Skin epidermis (tissue), 12 donors: ENCODE measurements around the gene ESRRA.

Experiments
- H3K27ac ChIP-seq, 21 experiments: fragments of 200-600 bp; sonication (generic) in 11 of 21; one replicate each; pipeline ENCODE4 v1.5.0; 2020; ENCODE audit warnings: mild to moderate bottlenecking in 3 of 21, inconsistent platforms in 2 of 21, moderate library complexity in 2 of 21
- H3K4me3 ChIP-seq, 7 experiments: fragments of 200-600 bp; sonication (generic) in 2 of 7; one replicate each; pipeline ENCODE4 v1.5.0; 2020; ENCODE audit warnings: inconsistent platforms in 2 of 7, mild to moderate bottlenecking in 2 of 7, moderate library complexity in 1 of 7

The ESRRA gene

DNA sequence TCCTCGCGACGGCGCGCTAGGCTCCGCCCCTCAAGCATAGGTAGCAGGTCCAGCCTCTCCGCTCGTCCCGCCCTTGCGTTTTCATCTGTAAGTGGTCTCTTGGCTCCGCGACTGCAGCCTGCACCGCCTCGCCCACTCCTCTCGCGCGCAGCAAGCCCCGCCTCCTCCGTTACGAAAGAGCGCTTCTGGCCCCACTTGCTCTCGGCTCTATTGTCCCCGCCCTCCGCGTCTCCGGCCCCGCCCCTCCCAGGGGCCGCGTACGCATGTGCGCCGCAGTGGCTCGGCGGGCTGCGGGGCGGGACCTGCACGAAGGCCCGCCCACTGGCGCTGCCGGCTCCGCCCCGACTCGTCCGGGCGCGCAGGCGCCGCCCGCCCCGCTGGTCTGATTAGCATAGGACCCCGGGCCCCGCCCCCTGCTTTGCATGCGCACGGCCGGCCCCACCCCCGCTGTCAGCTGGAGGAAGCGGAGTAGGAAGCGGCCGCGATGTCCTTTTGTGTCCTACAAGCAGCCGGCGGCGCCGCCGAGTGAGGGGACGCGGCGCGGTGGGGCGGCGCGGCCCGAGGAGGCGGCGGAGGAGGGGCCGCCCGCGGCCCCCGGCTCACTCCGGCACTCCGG lies at the start of gene ESRRA:
Gene ESRRA, plus strand, starts transcription at position 450 of the 616 bp plus-strand sequence. CDS start 1,656 bp downstream, outside the sequence.
- Histone ChIP-seq H3K27ac (peak within 1 kb of the TSS; percentile 56 to 98 (median 91)), H3K4me3 (peak within 1 kb of the TSS; percentile 63 to 80 (median 75))

DNA sequence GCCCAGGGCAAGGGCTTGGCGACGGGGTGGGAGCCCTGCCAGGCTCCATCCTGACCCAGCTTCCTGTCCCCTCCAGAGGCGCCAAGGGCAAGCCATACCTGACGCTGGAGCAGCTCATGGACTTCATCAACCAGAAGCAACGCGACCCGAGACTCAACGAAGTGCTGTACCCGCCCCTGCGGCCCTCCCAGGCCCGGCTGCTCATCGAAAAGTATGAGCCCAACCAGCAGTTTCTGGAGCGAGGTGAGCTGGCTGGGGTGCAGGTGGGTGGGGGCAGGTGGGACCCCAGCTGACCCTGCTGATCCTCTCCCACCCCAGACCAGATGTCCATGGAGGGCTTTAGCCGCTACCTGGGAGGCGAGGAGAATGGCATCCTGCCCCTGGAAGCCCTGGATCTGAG lies 49.0 kb upstream of the ESRRA start:
- H3K27ac ChIP-seq: no peak overlapping the region
- no peak overlapping the region for H3K4me3 ChIP-seq

DNA sequence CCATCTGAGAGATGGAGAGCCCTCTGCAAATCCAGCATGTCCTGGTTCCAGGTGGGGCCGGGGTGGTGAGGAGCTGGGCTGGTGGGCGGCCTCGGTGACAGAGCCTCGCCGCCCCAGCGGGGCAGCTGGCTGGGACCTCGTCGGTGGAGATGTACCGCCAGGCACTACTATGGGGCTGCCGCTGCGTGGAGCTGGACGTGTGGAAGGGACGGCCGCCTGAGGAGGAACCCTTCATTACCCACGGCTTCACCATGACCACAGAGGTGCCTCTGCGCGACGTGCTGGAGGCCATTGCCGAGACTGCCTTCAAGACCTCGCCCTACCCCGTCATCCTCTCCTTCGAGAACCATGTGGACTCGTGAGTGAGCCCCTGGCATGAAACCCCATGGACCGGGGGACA lies 47.0 kb upstream of the ESRRA start:
- H3K27ac ChIP-seq: no peak overlapping the region
- H3K4me3 ChIP-seq: no peak overlapping the region

DNA sequence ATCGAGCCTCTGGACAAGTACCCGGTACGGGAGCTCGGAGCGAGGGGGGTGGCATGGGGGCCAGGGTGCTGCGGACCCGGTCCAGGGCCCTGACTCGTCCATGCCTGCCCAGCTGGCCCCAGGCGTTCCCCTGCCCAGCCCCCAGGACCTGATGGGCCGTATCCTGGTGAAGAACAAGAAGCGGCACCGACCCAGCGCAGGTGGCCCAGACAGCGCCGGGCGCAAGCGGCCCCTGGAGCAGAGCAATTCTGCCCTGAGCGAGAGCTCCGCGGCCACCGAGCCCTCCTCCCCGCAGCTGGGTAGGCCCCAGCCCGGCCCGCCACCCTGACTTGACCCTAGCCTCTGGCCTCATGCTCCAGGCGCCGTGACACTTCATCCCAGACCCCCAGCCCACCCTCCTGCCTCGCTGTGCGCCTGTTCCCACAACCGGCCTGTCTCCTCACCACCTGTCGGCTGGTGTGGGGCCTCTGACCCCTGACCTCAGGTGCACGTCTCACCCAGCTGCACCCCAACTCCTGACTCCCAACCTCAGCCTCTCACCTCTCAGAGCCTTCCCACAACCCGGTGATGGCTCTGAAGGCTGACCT lies 46.3 kb upstream of the ESRRA start:
- H3K27ac ChIP-seq: no peak overlapping the region
- H3K4me3 ChIP-seq: no peak overlapping the region

DNA sequence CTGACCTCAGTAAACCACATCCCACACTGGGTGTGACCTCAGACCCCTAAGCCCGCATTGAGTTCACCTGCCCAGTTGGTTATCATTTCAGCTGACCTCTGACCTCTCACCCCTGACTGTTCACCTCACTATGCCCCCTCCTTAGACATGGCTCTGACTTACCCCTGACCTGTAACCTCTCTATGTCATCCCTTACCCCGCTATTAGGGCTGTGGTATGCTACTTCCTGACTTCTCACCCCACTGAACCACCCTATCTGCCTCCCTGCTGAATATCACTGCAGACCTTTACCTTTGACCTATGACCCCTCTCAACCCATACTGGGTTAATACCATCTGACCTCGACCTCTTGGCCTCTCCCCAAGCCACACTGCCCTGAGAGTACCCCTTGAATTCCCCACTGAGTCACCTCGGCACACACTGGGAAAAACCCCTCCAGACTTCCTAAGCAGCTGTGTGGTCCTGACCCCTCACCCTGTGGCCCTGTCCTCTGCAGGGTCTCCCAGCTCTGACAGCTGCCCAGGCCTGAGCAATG lies 45.7 kb upstream of the ESRRA start:
- Histone ChIP-seq H3K4me3 (no peak overlapping the region), H3K27ac (no peak overlapping the region)

DNA sequence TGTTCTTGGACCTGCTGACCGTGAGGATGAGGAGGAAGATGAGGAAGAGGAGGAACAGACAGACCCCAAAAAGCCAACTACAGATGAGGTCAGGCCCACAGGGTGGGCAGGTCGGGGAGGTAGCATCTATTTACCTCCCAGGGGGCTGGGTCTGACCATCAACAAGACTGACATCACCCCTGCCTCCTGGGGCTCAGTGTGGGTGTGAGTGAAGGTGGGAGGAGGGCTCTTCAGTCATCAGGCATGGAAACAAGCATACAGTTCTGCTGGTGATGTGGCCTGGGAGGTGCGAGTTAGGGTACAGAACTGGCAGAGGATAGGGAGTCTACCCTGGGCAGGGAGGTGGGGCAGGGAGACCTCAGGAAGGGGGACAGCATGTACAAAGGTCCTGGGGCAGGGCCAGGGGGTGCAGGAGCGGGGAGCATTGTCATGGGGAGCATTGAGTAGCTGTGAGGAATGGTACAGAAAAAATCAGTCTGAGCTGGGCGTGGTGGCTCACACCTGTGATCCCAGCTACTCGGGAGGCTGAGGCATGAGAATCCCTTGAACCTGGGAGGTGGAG lies 45.1 kb upstream of the ESRRA start:
- Histone ChIP-seq H3K27ac (no peak overlapping the region), H3K4me3 (no peak overlapping the region)

DNA sequence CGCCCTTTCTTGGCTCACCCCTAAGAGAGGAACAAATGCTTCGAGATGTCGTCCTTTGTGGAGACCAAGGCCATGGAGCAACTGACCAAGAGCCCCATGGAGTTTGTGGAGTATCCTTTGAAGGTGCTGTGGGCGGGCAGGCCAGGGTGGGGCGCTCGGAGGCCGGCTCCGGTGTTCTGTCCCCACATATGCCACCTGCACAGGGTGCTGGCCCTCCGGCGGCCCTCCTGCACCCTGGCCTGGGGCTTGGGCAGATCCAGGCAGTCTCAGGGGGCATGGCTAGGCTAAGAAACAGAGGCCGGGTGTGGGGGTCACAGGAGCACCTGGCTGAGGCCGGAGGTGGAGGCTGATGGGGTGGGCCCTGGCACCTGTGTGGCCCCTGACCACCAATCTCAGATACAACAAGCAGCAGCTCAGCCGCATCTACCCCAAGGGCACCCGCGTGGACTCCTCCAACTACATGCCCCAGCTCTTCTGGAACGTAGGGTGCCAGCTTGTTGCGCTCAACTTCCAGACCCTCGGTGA lies 43.7 kb upstream of the ESRRA start:
- no peak overlapping the region for H3K4me3 ChIP-seq
- H3K27ac ChIP-seq: no peak overlapping the region

DNA sequence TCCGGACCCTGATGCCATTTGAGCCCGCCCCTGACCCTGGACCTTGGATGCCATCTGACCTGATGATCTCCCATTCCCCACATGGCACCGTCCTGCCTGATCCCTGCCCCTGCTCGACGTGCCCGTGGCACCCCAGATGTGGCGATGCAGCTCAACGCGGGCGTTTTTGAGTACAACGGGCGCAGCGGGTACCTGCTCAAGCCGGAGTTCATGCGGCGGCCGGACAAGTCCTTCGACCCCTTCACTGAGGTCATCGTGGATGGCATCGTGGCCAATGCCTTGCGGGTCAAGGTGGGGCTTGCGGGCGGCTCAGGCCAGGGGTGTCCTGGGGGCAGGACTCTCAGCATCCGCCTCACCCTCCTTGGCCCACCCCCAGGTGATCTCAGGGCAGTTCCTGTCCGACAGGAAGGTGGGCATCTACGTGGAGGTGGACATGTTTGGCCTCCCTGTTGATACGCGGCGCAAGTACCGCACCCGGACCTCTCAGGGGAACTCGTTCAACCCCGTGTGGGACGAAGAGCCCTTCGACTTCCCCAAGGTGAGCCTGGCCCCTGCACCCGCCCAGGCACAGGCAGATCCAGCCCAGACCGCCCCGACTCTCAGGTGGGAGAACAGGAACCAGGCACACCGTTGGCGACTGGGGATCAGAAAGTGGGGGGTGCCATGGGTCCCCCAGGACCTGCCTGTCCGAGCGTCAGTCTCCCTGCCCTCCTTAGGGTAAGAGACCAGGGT lies 42.9 kb upstream of the ESRRA start:
- Histone ChIP-seq H3K27ac (no peak overlapping the region), H3K4me3 (no peak overlapping the region)

DNA sequence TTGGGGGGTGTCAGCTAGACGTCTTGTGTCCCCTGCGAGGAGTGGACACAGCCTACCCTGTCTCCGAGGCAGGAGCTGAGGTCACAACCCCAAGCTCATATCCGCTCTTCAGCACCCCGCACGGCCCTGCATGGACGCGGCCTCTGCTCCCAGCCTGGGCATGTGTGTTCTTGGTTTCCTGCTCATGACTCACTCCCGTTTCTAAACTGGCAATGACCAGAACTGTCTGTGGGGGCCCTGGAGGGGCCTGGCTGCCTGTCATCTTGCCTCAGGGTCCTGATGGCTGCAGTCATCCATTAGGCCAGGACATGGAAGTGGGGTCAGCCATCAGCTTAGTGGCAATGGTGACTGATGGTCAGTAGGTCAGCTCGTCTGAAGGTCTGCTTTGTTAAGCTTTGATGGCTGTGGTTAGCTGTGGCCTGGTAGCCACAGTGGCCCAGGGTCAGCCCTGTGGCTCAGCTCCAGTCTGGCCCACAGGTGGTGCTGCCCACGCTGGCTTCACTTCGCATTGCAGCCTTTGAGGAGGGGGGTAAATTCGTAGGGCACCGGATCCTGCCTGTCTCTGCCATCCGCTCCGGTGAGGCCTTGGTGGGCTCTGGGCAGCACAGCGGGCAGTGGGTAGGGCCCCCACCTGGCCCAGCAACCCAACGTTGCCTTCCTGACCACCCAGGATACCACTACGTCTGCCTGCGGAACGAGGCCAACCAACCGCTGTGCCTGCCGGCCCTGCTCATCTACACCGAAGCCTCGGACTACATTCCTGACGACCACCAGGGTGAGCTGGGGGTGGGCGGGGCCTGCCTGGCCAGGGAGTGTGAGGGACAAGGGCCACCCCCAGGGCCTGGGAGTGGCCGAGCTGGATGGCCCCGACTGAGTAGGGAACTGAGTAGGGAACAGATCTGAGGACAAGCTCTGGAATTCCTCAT lies 42.0 kb upstream of the ESRRA start:
- H3K27ac ChIP-seq: peak overlapping the region in 1 of 21 experiments; percentile 18

DNA sequence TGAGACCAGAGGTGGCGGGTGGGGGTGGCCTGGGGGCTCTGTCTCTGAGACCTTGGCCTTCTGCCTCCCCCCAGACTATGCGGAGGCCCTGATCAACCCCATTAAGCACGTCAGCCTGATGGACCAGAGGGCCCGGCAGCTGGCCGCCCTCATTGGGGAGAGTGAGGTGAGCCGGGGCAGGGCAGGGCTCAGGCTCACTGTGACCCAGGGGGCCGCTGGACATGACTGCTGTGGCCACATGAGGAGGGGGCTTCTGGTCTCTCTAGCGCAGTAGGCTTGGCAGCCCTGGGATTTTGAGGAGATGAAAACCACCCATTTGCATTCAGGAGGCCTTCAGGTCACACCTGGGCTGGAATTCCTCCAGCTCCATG lies 41.4 kb upstream of the ESRRA start:
- Histone ChIP-seq H3K4me3 (no peak overlapping the region), H3K27ac (peak overlapping the region in 1 of 21 experiments; percentile 18)

More for the DNA sequence above, 42.0 kb upstream of the ESRRA start:
- H3K4me3 ChIP-seq: no peak overlapping the region

DNA sequence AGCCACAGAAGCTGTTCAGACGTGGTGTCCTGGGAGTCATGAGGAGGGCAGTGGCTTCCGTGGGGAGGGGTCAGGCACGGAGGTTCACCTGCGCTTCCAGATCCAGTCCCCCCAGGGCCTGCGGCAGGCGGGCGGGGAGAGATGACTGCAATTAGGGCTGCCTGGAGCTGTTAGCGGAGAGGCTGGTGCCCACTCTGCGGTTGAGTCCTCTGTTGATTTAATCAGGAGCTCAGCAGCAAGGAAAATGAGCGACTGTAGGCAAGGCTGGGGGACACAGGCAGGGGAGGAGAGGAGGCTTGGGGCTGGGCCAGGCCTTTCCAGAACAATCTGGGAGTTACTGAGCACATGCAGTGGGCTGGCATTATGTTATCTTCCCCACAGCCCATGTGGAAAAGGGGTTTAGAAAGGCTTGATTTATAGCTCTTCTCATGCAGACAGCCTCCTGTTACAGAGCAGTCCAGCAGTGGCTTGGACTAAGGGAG lies 40.9 kb upstream of the ESRRA start:
- Histone ChIP-seq H3K27ac (no peak overlapping the region), H3K4me3 (no peak overlapping the region)

DNA sequence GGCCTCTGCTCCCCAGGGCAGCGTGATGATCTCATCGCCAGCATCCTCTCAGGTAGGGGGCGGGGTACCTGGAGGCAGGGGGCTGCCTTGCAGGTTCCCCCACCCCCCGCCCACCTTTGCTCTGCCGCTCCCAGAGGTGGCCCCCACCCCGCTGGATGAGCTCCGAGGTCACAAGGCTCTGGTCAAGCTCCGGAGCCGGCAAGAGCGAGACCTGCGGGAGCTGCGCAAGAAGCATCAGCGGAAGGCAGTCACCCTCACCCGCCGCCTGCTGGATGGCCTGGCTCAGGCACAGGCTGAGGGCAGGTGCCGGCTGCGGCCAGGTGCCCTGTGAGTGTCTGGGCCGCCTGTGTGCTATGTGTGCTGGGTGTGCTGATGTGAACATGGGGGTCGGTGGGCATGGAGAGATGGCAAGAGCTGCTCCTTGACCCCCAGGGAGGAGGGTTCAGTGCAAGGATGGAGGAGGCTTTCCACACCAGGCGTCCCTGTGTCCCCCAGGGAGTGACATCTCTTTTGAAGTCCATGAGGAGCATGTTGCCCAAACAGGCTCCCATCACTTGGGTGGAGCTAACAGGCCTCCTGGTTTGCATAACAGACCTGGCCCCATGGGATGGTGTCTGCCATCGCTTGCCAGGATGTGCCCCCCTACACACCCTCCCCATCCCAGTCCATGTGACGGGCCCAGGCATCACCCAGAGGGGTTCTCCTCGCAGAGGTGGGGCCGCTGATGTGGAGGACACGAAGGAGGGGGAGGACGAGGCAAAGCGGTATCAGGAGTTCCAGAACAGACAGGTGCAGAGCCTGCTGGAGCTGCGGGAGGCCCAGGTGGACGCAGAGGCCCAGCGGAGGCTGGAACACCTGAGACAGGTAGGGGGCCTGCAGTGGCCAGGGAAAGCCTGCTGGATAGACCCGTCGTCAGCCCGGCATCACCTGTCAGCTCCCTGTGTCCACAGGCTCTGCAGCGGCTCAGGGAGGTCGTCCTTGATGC lies 39.9 kb upstream of the ESRRA start:
- Histone ChIP-seq H3K27ac (no peak overlapping the region), H3K4me3 (no peak overlapping the region)

DNA sequence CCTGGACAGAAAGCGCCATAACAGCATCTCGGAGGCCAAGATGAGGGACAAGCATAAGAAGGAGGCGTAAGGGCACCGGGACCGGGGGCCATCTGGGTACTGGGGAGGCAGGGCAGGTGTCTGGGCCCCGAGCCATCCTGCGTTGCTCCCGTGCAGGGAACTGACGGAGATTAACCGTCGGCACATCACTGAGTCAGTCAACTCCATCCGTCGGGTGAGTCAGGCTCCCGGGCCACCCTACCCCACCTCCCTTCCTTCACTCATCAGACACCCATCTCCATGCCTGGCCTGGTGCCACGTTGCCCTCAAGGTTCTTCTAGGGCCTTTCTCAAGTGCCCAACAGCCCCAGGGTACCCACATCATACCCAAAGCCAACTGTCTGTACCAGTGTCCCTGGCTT lies 39.0 kb upstream of the ESRRA start:
- Histone ChIP-seq H3K27ac (peak overlapping the region in 4 of 21 experiments; percentile 17 to 98 (median 89)), H3K4me3 (no peak overlapping the region)

DNA sequence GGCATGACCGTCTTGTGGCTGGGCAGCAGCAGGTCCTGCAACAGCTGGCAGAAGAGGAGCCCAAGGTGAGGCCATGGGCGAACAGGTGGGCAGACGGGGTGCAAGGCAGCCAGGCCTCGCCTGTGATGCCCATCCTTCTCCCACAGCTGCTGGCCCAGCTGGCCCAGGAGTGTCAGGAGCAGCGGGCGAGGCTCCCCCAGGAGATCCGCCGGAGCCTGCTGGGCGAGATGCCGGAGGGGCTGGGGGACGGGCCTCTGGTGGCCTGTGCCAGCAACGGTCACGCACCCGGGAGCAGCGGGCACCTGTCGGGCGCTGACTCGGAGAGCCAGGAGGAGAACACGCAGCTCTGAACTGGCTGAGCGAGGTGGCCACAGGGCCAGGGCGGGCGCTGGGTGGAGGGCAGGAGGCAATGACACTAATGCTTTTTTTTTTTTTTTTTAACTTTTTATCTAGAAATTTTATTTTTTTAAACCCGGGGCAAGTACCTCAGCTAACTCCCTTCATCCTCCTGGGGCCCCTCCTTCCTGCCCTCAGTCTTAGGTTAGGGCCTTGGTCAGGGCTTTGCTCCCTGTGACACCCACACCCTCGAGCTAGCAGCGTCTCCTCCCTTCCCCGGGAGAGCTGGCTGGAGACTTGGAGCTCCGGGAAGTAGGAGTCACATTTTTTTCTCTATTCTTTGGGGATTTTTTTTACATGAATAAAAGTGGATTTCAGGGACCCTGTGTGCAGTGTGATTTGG lies 37.9 kb upstream of the ESRRA start:
- Histone ChIP-seq H3K27ac (peak overlapping the region in 19 of 21 experiments; percentile 37 to 100 (median 97)), H3K4me3 (no peak overlapping the region)

DNA sequence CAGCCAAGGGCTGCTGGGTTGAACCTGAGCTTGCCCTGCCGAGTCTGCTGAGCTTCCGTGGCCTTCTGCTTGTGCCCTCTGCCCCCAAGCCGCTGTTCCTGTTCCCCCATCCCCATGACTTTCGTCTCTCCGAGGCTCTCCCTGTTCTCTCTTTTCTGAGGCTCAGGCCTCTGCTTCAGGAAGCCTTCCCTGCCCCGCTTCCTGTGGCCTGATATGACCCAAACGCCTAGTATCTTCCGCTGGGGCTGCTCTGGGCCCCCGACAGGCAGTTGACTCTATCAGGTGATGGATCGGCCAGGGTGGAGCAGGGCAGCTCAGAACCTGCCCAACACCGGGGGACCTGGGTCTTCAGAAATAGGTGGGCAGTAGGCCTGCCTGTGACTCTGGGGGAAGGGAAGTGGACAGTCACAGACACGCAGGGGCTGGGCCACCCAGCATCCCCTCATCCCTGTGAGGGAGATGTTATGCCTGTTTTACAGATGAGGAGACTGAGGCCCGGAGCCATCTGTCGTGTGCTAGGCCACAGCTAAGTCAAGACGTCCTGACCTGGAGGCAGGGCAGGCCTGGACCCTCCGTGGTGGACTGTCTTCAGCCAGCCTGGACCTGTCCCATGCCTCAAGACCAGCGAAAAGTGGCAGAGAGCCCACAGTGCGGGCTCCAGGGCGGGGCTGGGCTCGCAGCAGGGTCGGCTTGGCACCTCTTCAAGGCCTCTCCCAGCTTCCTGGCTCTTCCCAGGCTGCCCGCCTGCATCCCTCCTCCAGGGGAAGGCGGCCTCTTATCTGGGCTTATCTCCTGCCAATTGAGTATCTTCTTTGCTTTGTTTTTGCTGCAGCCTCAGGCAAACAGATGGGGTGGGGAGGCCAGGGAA lies 37.1 kb upstream of the ESRRA start:
- peak overlapping the region; percentile 53 to 78 (median 71) for H3K4me3 ChIP-seq
- peak overlapping the region; percentile 53 to 100 (median 96) for H3K27ac ChIP-seq

DNA sequence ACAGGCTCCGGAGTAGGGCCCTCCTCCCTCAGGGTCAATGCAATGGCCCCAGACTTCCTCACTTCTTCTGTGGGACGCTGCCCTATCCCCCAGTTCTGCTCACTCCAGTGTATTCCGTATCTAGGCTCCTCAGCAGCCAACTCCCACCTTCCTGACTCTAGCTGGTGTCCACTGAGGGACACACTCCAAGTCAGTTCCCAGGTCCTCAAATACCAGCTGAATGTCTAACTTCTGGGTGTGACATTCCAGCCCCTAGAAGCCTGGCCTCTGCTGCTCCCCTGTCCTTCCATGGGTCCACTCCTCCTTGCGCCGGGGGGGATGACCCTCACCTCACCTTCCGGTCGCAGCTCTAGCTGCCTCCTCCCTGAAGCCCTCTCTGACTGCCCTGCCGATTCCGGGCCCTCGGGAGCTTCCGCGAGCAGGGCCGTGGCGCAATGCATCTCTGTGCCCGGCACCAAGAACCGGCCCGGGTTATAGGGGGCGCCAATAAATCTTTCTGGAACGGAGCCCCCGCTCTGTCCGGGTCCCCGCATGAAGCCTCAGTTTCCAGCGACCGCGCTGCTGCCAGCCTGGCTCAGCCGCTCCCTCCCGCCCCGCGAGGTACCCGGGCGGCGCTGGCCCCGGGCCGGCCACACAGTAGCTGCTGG lies 36.3 kb upstream of the ESRRA start:
- H3K4me3 ChIP-seq: peak overlapping the region; percentile 53 to 78 (median 71)
- H3K27ac ChIP-seq: peak overlapping the region; percentile 74 to 100 (median 96)
